Measurements from ENCODE around the gene COL15A1. TPM values are rescaled to one million over a fixed set of nuclear protein-coding genes. Genes with fewer than 3 reads are reported as not detected.

COL15A1 gene
- total RNA-seq, 1 experiment from 2014 or later = not detected

DNA sequence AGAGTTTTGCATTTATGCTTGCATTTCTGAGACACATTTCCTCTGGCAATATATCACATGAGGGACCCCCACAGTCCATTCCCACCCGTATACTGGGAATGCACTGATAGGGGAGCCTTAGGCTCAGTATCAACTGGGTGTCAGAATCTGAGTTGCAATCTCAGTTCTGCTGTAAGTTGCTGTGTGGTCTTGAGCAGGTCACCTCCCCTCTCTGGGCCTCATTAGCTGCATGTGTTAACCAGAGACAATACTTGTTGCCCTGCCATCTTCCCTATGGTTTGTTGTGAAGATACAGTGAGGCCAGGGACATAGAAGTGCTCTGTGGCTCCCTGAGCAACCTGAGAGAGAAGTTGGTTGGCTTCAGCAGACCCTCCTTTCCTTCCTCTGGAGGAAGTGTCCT lies 105.5 kb downstream of the COL15A1 start:
- Histone ChIP-seq H3K9ac (ENCODE audit: extremely low read depth, insufficient read length, low read length) (no peak overlapping the region), H4K5ac (ENCODE audit: insufficient read length, low read depth, low read length) (no peak overlapping the region), H3K79me2 (ENCODE audit: insufficient read depth, low read length) (no peaks in the 10 kb centered on the region), H3K18ac (ENCODE audit: insufficient read length, low read depth, low read length) (no peak overlapping the region), H3K4me2 (ENCODE audit: insufficient read depth, insufficient read length, low read length) (no peak overlapping the region), H3K9me3 (ENCODE audit: control insufficient read depth, low read depth, low read length) (no peaks in the 10 kb centered on the region), H2AFZ (ENCODE audit: low read length) (no peak overlapping the region), H3K23ac (ENCODE audit: insufficient read length, low read depth, low read length) (no peak overlapping the region), H2AK5ac (ENCODE audit: insufficient read length, low read length) (no peak overlapping the region), H2BK15ac (ENCODE audit: low read depth, low read length) (no peak overlapping the region), H2BK120ac (ENCODE audit: low read depth, low read length, poor library complexity, severe bottlenecking) (no peak overlapping the region), H3K56ac (ENCODE audit: insufficient read length, low read depth, low read length) (no peak overlapping the region), H3K4ac (ENCODE audit: low read depth, low read length) (no peak overlapping the region), H2BK12ac (ENCODE audit: insufficient read length, low read depth, low read length) (no peak overlapping the region), H3K14ac (ENCODE audit: insufficient read depth, low read length) (no peak overlapping the region), H3K4me1 (ENCODE audit: insufficient read depth, low read length) (no peaks in the 10 kb centered on the region), H4K91ac (ENCODE audit: insufficient read length, low read depth, low read length) (no peak overlapping the region), H4K8ac (replicated peaks; ENCODE audit: insufficient read length, low read depth, low read length) (no peak overlapping the region), H3K27me3 (ENCODE audit: insufficient read depth, low read length) (no peaks in the 10 kb centered on the region), H3K23me2 (ENCODE audit: insufficient read length, low read depth, low read length, poor library complexity, severe bottlenecking) (no peaks in the 10 kb centered on the region), H3K27ac (ENCODE audit: insufficient read length, low read depth, low read length) (no peak overlapping the region), H2BK5ac (ENCODE audit: insufficient read length, low read length) (no peak overlapping the region), H4K20me1 (ENCODE audit: control insufficient read depth, insufficient read depth, insufficient read length) (no peaks in the 10 kb centered on the region), H3T11ph (ENCODE audit: low read length) (no peak overlapping the region), H2BK20ac (ENCODE audit: low read depth, low read length, poor library complexity, severe bottlenecking) (no peak overlapping the region), H3K79me1 (ENCODE audit: insufficient read depth, low read depth, low read length, poor library complexity, severe bottlenecking) (no peaks in the 10 kb centered on the region)
- Mint-ChIP-seq H3K27me3 (ENCODE audit: low read depth) (no peaks in the 10 kb centered on the region), H3K27ac (no peak overlapping the region; a peak in 1 of 7 replicates), H3K36me3 (ENCODE audit: insufficient read depth in 1 of 3, low read depth in 3 of 3) (no peaks in the 10 kb centered on the region), H3K4me3 (no peak overlapping the region), H3K4me1 (peaks cover 3 to 8% of the 10 kb centered on the region in 2 experiments; a peak in 3 of 4 replicates), H3K9me3 (peaks cover 5% of the 10 kb centered on the region in 2 experiments)
- TF ChIP-seq, protein P1, sequence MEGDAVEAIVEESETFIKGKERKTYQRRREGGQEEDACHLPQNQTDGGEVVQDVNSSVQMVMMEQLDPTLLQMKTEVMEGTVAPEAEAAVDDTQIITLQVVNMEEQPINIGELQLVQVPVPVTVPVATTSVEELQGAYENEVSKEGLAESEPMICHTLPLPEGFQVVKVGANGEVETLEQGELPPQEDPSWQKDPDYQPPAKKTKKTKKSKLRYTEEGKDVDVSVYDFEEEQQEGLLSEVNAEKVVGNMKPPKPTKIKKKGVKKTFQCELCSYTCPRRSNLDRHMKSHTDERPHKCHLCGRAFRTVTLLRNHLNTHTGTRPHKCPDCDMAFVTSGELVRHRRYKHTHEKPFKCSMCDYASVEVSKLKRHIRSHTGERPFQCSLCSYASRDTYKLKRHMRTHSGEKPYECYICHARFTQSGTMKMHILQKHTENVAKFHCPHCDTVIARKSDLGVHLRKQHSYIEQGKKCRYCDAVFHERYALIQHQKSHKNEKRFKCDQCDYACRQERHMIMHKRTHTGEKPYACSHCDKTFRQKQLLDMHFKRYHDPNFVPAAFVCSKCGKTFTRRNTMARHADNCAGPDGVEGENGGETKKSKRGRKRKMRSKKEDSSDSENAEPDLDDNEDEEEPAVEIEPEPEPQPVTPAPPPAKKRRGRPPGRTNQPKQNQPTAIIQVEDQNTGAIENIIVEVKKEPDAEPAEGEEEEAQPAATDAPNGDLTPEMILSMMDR (conservative IDR thresholded peaks at IDR 0.05) = no peak
- WGBS (ENCODE audit: extremely low coverage, insufficient read length, low lambda C conversion rate) = no CpG with 5 or more reads among the region's 1 CpG
- DNase-seq = no peak
